Glomerular visceral epithelial cell (primary cell): ENCODE data around the gene BPIFB6.
"Not testable (repeated sequence)": the region's sequence is repeated elsewhere in the genome, so short reads cannot be mapped to it uniquely, and the experiment has no call there.

Experiments
- DNase-seq: peaks from one replicate; pipeline ENCODE4 v3.0.0-alpha.2; 2016; ENCODE audit errors: extremely low spot score

BPIFB6 gene

GRCh38 chr20:33027769-33028751 lies 3.4 kb upstream of the BPIFB6 start:
- no peak for DNase-seq

- no peak for DNase-seq
These were observed 2.6 kb upstream of the BPIFB6 start for GRCh38 chr20:33028875-33029274.

GRCh38 chr20:33030076-33030475 lies 1.4 kb upstream of the BPIFB6 start:
- DNase-seq: no peak

- no peak for DNase-seq
These were observed 879 bp upstream of the BPIFB6 start for GRCh38 chr20:33030569-33030968.

GRCh38 chr20:33032555-33032954 lies 1.1 kb downstream of the BPIFB6 start:
- DNase-seq: no peak

- no peak for DNase-seq
These were observed 1.9 kb downstream of the BPIFB6 start for GRCh38 chr20:33033381-33033780.

GRCh38 chr20:33034115-33034514 lies 2.7 kb downstream of the BPIFB6 start:
- no peak for DNase-seq

GRCh38 chr20:33034901-33035492 lies 3.5 kb downstream of the BPIFB6 start:
- DNase-seq: no peak

GRCh38 chr20:33037456-33037855 lies 6.0 kb downstream of the BPIFB6 start:
- no peak for DNase-seq

- no peak for DNase-seq
These were observed 6.8 kb downstream of the BPIFB6 start for GRCh38 chr20:33038243-33038642.

GRCh38 chr20:33042430-33042829 lies 11.0 kb downstream of the BPIFB6 start:
- DNase-seq: no peak

GRCh38 chr20:33042983-33043730 lies 11.7 kb downstream of the BPIFB6 start:
- DNase-seq: no peak

- DNase-seq: no peak
These were observed 12.3 kb downstream of the BPIFB6 start for GRCh38 chr20:33043731-33044181.

- not testable (repeated sequence) for DNase-seq
These were observed 13.8 kb downstream of the BPIFB6 start for GRCh38 chr20:33045129-33045721.

- no peak for DNase-seq
These were observed 15.0 kb downstream of the BPIFB6 start for GRCh38 chr20:33046412-33046811.

- DNase-seq: no peak
These were observed 19.9 kb downstream of the BPIFB6 start for GRCh38 chr20:33051333-33051732.

GRCh38 chr20:33053291-33054106 lies 22.1 kb downstream of the BPIFB6 start, which contains the start of gene BPIFB3:
TSS of gene BPIFB3 (plus strand) at chr20:33053903. CDS start at chr20:33055436, 1,533 bp downstream.
- DNase-seq: no peak

- no peak for DNase-seq
These were observed 22.9 kb downstream of the BPIFB6 start for GRCh38 chr20:33054381-33054780.

GRCh38 chr20:33054791-33055190 lies 23.3 kb downstream of the BPIFB6 start:
- no peak for DNase-seq

- DNase-seq: no peak
These were observed 27.7 kb downstream of the BPIFB6 start for GRCh38 chr20:33059136-33059535.
